Sciatic nerve (tissue), 2 donors: ENCODE measurements around the gene GNG4. TPM values are rescaled to one million over a fixed set of nuclear protein-coding genes. Genes with fewer than 3 reads are reported as not detected.
A peak's percentile ranks its signal among the peaks of the same experiment; 100 is the strongest.

Experiments used
- ATAC-seq: fragments of 200-7000 bp; cut with Tn5 transposase; one replicate; pipeline ENCODE4 v1.9.1; 2020; ENCODE audit warnings: mild to moderate bottlenecking, moderate library complexity
- DNase-seq: peaks from one replicate; pipeline ENCODE4 v3.0.0-alpha.2; 2020; ENCODE audit warnings: low spot score
- intact Hi-C: fragments of 100-400 bp; cut with DNase I; formaldehyde crosslinking; loops from one replicate; pipeline ENCODE4 v1.14.2; 2022
- total RNA-seq: library from RNA; stranded (reverse); fragmentation: NEBNext Ultra II Directional; extraction: Animal tissue kit (Norgen Biotek cat#: 25700); gene quantifications from one replicate; pipeline ENCODE4 v1.2.1, GENCODE V29; 2021
- donor health status: DM: no; HTN: no; CAD: no.
- donor health status: DM: no; HTN: no; CAD: no.

The GNG4 gene
- 4.0 TPM for total RNA-seq

DNA sequence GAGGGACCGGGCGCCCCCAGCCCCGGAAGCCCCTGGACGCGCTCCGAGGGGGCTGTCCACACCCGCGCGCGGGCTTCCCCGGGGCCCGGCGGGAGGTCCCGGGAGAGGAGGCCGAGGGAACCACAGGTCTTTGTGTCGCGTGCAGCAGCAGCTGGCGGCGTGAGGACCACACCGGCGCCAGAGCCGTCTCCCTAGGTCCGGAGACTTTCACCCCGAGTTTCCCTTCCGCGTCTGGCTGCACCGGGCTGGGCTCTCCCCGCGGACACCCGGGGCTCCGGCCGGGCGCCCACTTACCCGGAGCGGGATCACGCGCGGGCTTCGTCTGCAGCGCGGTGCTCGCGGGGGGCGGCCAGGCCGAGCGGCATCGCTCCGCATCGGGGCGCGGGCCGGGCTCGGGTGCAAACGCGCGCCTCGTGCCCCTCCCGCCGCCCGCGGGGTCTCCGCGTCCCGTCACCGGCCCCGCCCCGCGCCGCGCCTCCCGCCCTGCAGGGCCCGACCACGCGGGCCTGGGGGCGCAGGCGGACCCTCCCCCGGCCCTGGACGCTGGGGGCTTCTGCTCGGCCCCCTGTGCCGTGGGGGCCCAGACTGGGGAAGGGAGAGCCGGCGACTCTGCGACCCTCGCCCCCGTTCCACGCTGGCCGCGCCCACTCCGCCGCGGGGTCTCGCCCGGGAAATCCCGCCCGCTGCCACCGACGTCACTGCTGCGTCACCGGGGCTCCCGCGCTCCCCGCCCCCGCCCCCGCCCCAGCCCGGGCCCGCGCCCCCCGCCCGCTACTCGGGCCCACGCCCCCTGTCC, at the start of gene GNG4:
TSS of gene GNG4 (minus strand) at position 417 of the 796 bp plus-strand sequence. CDS start 65,946 bp downstream, outside the sequence.
- ATAC-seq: peak; percentile 27
- intact Hi-C loops: no loop called here
- no peak for DNase-seq

DNA sequence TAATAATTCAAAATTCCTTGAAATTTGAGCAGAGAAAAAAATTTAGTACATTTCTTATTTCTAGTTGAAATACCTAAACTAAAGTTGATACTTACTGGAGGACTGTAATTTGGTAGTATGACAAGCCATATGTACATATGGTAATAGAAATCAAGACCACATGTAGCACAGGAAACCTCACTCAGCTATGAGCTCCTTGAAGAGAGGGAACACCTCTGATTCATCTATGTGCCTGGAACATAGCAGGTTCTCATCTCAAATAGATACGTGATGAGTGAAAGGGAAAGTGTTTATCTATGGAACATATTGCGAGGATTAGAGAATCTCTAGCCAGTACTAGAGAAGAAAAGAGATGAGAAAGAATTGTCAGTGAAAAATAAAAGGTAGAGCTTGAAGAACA, 47.9 kb upstream of the GNG4 start:
- ATAC-seq (no peak), DNase-seq (no peak)
- intact Hi-C loops: no loop called here

DNA sequence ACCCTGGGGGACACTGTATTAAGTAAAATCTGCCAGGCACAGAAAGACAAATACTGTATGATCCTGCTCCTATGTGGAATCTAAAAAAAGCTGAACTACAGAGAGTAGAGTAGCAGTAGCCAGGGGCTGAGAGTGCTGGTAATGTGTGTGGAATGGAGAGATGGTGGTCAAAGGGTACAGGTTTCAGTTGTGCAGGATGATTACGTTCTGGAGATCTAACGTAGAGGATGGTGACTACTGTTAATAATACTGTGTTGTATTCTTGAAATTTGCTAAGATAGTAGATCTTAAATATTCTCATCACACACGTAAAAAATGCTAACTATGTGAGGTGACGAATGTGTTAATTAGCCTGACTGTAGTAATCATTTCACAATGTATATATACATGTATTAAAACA, 39.8 kb upstream of the GNG4 start:
- intact Hi-C loops: no loop called here
- no peak for DNase-seq
- no peak for ATAC-seq

DNA sequence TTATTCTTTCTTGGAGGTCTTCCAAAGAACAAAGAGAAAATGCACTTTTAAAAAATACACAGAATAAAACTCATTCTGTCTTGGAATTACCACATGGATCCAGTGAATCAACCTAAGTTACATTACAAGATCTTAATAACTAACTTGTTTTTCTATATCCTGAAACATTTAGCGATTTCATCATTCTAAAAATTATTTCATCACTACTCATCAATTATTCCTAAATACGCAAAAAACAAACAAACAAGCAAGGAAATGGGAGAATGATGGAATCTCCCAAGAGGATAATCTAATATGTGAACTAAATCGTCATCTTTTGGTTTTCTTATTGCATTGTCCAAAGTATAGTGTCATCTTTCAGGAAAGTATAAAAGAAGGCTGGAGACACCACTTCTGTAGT, 38.5 kb upstream of the GNG4 start:
- ATAC-seq: no peak

DNA sequence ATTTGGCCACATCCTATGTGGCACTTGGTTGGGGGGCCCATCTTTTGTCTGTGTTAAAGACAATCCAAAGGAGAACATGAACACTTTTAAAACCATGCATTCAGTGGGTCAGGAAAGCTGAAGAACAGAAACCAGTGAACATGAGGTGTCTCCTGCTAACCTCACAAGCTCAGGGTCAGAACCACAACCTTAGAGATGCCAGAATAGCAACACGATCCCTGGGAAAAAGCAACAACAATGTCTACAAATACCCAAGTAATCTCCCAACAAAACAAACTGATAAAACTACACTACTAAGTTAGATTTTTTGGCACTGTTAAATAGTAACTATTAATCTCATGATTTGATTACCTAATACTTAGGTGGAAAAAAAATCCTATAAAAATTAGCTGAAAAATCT, 34.1 kb upstream of the GNG4 start:
- intact Hi-C loops: no loop called here

More for the DNA sequence above, 38.5 kb upstream of the GNG4 start:
- no peak for DNase-seq
- intact Hi-C loops: no loop called here

DNA sequence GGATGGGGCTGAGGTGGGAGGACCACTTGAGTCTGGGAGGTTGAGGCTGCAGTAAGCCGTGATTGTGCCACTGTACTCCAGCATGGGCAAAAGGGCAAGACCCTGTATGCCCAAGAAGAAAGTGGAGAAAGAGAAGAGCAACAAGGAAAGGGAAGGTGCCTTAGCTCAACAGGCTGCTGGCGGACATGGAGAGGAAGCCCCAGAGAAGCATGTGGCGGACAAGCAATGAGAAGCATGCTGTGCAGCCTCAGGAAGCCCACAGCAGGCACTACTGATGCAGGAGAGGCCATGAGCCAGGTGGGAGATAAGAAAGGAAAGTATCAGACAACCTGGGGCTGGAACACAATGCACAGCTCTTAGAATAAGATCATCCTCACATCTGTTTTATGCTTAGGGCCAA, 32.6 kb upstream of the GNG4 start:
- intact Hi-C loops: no loop called here
- DNase-seq (no peak), ATAC-seq (no peak)

More for the DNA sequence above, 34.1 kb upstream of the GNG4 start:
- DNase-seq: no peak
- no peak for ATAC-seq

DNA sequence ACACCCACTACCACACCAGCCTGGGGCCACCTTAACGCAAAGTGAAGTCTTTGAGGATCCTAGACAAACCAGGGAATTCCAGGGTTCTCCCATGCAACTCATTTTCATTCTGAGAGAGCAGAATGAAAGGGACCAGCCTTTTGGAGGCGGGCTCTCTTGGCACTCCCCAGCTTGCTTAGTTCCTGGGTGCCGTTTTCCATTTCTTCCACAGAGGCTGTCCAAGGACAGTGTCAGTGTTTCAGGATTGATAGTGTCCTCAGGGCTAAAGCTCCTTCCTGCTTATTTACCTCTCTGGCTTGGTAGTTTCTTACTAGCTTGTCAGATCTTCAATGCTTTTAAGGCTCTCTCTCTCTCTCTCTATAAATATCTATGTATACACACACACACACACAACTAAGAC, 30.1 kb upstream of the GNG4 start:
- DNase-seq (no peak), ATAC-seq (no peak)
- intact Hi-C loops: no loop called here

DNA sequence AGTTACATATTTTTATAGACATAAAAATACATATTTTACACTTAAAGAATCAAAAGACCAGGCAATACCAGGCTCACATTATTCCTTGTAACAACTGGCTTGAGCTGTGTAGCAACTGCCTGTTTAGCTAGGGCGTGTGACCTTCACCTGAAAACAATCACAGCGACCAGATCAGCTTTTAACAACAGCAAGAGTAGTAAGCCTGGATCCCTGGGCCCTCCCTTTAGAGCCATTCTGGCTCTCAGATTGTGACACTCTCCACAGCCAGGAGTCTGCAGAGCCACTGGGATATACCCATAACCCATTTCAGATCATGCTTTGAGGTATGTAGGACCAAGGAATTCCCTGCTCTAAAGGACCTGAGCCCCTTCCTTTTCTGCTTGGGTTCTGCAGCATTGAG, 29.4 kb upstream of the GNG4 start:
- intact Hi-C loops: no loop called here
- DNase-seq: no peak
- no peak for ATAC-seq

DNA sequence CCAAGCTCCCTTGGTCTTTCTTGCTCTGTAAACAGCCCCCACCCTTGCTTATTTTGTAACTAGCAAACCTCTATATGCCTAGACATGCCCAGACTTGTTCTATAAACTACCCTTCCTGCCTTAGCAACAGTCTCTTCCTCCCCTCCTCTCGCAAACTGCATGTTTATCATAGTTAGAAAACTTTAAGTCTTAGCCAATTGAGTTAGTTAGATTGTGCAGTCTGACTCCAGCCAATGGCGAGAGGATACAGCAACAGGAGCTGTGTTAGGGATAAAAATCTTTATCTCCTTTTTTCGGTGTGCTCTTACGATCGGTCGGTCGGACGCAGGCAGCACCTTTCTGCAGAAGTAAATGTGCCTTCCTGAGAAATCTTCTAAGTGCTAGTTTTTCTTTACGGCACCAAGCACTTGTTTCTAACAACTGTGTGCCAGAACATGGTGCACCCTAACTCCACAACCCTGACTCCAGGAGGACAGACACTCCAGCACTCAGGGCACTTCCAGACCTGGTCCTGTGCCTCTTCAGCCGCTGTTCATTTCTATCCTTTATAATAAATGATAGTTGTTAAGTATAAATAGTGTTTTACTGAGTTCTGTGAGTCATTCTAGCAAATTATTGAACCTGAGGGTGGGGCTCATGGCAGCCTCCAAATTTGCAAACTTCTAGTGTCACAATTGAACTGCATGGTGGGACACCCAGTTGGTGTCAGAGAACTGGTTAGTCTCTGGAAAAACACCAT, 25.7 kb upstream of the GNG4 start:
- DNase-seq: no peak
- intact Hi-C loops: no loop called here
- ATAC-seq: no peak

DNA sequence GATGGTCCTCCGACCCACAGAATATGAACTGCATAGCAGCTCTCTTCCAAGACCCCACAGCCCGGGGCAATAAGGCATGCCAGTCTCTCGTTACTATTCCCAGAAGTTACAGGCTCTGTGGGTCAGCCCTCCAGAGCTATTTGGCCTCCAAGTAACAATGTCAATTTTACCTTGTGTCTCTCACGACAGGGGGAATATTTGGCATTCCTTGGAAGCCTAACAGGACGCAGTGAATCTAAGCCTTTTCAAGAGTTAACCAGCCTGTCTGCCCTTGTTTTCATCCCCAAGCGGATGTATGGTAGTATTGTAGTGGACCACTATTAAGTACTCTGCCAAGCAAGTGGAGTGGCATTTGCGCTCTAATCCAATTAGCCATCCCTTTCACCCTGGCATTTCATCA, 24.4 kb upstream of the GNG4 start:
- intact Hi-C loops: no loop called here
- DNase-seq (no peak), ATAC-seq (no peak)

DNA sequence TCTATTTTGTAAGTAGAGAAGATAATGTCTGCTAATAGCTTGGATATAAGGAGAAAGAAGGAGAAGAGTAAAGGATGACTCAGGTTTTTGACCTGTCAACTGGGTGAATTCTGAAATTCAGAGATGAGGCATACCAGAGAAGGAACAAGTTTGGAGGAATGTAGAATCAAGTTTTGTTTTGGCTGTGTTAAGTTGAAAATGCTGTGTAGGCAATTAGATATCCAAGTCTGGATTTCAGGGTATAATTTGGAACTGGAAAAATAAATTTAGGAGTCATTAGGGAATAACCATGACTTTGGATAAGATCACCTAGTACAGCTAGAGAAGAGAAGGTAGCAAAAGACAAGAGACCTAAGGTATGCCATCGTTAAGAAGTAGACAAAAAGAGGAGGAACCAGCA, 22.4 kb upstream of the GNG4 start:
- intact Hi-C loops: no loop called here
- ATAC-seq (no peak), DNase-seq (no peak)

DNA sequence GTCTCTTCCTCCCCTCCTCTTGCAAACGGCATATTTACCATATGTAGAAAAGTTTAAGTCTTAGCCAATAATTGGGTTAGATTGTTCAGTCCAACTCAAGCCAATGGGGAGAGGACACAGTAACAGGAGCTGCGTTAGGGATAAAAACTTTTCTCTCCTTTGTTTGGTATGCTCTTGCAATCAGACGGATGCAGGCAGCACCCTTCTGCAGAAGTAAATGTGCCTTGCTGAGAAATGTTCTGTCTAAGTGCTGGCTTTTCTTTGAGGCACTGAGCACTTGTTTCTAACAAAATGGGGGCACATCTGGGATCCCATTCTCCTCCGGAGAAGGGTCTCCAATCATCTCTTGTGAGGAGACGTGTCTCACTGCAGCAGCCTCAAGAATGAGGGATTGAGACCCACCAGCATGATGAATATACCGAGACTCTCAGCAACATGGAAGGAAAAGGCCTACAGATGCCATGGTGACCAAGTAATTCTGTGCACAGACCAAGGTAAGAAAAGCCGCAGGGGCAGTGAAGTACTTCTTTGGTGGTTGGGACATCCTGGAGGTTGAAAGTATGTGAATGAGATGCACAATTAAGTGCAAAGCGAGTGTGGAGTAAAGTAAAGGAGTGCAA, 20.7 kb upstream of the GNG4 start:
- intact Hi-C loops: no loop called here
- no peak for ATAC-seq
- DNase-seq: no peak

DNA sequence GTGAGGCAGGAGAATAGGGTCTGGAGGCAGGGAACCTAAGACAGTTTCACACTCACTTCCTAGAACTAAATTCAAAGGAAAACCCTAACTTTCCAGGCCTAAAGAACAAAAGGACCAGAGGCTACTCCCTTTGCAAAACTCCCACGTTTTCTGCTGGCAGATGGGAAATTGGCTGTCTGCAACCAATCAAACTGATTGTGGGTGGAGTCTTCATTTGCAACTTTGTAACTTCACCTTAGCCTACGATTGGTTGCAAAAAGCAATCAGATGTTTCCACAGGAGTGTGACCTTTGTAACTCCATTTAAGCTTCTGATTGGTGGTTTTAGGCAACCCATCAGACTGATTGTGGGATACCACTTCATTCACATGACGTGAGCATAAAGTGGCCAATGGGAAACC, 19.7 kb upstream of the GNG4 start:
- DNase-seq (no peak), ATAC-seq (no peak)
- intact Hi-C loops: no loop called here

DNA sequence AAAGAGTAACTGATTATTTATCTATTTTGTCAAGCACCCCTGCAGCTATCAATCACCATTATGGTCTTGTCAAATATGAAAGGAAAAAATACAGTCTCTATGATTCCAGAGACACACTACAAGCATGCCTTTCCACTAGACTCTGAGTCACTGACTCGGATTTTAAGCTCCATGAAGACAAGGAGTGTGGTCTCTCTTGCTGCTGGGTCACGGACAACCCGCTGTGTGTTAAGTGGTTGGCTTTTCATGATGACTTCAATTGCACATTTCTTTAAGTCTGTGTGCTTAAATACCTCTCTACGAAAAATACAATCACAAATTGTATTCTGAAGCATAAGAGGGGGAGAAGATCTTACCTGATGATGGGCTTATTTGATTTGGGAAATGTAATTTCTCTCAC, 14.0 kb upstream of the GNG4 start:
- intact Hi-C loops: no loop called here

DNA sequence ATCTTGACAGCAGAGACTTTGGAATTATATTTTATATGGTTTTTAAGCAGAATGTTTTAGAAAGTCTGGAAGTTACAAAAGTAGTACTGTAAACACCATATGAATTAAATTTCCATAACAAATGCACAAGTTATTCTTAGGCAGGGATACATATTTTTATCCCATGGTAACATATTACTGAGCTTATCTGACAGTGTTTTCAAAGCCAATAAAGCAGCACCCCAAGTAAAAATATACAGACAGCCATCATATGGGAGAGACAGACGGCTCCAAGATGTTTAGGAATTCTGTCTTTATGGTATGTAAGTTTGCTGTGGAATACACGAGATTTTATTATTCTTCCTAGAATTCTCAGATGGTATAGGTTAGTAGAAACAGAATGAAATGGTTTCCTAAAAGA, 12.0 kb upstream of the GNG4 start:
- ATAC-seq (no peak), DNase-seq (no peak)
- intact Hi-C loops: no loop called here

More for the DNA sequence above, 14.0 kb upstream of the GNG4 start:
- DNase-seq: no peak
- ATAC-seq: no peak

DNA sequence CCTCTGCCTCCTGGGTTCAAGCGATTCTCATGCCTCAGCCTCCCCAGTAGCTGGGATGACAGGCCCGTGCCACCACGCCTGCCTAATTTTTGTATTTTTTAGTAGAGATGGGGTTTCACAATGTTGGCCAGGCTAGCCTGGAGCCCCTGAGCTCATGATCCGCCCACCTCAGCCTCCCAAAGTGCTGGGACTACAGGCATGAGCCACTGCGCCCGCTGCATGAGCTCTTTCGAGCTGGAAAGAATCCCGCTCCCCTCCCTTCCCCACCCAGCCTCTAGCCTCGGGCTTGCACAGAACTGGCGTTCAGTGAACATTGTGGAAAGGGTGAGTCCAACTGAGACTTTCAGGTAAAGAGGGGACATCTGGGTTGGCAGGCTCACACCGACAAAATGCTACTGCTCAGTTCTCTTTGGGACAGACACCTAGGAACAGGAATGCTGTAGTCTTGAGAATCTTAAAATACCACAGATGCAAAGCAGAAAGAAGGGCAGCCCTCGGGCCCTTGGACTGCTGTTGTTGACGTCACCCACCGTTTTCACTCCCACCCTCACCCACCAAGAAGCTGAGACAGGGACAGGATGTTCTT, 9.7 kb upstream of the GNG4 start:
- ATAC-seq: no peak
- intact Hi-C loops: no loop called here
- DNase-seq: no peak

DNA sequence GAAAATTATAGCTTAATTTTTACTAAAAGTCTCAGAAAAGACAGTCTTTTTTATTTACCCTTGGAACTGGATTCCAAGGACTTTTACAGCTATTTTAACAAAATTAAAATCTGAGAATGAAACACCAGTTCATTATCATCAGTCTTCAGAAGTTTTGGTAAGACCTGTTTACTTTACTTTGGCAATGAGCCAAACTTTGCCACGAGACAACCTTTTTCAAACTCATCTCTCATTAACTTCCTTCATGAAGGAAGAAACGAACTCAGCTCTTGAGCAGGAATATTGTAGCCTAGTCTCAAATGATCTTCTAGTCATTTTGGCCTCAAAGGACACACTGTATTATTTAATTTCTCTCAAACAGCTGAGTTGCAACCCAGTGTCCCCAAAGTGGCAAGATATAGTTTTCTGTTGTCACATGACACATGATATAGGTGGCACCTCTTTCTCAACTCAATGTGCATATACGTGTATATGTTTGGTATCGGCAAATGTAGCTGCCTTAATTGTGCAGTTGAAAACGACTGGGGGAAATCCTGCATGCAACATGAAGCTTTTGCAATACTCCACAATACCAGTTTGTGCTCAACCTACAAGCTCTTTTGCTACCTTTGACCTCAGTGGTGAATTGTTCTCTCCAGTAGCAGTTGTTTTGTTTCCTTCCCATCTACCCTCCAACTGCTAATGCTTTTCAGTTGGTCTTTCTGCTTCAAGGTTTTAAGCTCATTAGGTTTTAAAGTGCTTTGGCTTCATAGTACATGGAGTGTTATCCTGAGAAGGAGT, 8.4 kb upstream of the GNG4 start:
- no peak for DNase-seq
- intact Hi-C loops: no loop called here
- ATAC-seq: no peak

DNA sequence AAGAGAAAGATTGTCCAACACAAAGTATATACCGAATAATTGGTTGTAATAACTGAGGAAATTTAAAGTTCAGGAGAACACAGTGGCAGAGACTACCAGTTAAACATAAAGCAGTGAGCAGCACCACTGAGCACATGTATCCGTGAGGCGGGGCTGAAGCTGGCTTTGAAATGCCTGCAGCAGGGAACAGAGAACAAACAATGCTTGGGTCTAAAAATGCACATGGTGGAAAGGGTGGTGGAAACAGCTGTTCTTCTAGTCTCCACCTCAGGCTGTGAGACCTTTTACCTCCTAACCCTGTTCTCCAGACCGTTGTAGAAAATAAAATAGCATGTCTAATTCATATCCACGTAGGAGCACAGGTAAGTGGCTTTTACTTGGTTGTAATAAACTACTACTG, 7.7 kb upstream of the GNG4 start:
- intact Hi-C loops: no loop called here
- ATAC-seq (no peak), DNase-seq (no peak)

DNA sequence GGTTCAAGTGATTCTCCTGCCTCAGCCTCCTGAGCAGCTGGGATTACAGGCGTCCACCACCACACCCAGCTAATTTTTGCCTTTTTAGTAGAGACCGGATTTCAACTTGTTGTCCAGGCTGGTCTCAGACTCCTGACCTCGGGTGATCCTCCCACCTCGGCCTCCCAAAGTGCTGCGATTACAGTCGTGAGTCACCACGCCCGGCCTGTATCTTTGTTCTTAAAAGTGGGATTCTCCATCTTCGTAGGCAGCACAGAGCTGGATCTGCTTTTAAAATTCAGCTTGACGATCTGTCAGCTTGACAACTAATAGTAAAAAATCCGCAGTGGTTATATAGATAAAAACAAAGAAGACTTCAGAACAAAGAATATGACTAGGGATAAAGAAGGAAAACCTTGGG, 2.8 kb upstream of the GNG4 start:
- intact Hi-C loops: no loop called here
- DNase-seq (no peak), ATAC-seq (no peak)
